Fibroblast of villous mesenchyme (primary cell): ENCODE results near the gene NFATC1. TPM values are rescaled to one million over a fixed set of nuclear protein-coding genes. Genes with fewer than 3 reads are reported as not detected.

Source experiments
- DNase-seq: peaks from one replicate; pipeline ENCODE4 v3.0.0-alpha.2; 2010; ENCODE audit warnings: low read depth
- H3K4me3 ChIP-seq: 2 replicates; pipeline ENCODE4 v1.5.1; 2011; ENCODE audit warnings: low read depth, mild to moderate bottlenecking, low read length
- CTCF ChIP-seq: IDR thresholded peaks from 2 replicates; pipeline ENCODE4 v1.5.1; 2012; ENCODE audit warnings: low read depth, mild to moderate bottlenecking, low read length; ENCODE audit not compliant: insufficient read depth
- total RNA-seq: library from RNA; depleted of rRNA; stranded (reverse); fragments of >200 nt; gene quantifications from 2 replicates; pipeline ENCODE4 v1.2.3, GENCODE V29; 2012

NFATC1 gene
- total RNA-seq, 1 donor: 0.43 TPM

GRCh38 chr18:79466591-79466990, 70.9 kb downstream of the NFATC1 start:
- DNase-seq: no peak
- TF ChIP-seq CTCF: no peak
- no peak overlapping the region for H3K4me3 ChIP-seq

- no peak for DNase-seq
- H3K4me3 ChIP-seq: no peak overlapping the region
- TF ChIP-seq CTCF: no peak
These were observed 71.4 kb downstream of the NFATC1 start for GRCh38 chr18:79467126-79467525.

GRCh38 chr18:79468119-79468789, 72.5 kb downstream of the NFATC1 start:
- TF ChIP-seq CTCF: no peak
- no peak for DNase-seq
- no peak overlapping the region for H3K4me3 ChIP-seq

DNA sequence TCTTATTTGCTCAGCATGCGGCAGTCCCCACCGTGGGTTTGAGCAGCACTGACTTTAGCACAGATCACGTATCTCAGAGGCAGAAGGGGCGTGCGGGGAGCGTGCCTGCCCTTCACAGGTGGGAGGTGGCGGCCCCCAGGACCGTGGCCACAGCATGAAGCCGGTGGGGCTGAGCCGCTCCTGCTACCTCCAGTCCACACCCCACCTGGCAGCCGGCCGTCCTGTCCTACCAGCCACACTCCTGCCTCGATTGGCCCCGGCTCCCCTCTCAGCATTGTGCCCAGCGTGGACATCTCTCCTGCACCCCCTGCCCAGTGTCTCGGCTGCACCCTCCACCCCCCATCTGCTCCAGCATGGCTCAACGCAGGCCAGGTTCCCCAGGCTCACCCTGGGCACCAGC, 73.6 kb downstream of the NFATC1 start:
- DNase-seq: no peak
- no peak overlapping the region for H3K4me3 ChIP-seq
- no peak for TF ChIP-seq CTCF

GRCh38 chr18:79469751-79470505, 74.2 kb downstream of the NFATC1 start:
- TF ChIP-seq CTCF: no peak
- H3K4me3 ChIP-seq: no peak overlapping the region
- no peak for DNase-seq

DNA sequence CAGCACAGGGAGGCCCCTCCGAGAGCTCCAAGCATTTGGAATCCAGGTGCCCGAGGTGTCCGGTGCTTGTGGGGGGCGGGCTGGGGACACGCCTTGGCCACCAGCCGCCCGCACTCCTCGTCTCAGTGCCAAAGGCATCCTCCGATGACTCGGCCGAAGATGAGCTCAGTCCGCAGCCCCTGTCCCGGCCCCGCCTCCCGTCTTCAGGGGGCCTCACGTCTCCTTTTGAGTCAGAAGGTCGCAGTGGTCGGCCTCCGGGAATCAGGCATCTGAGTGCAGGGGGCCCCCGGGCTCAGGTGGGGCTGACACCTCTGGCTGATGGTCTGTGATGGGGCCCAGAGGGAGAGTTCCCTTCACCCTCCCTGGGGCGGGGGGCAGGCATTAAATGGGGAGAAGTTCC, 74.8 kb downstream of the NFATC1 start:
- H3K4me3 ChIP-seq: no peak overlapping the region
- DNase-seq: no peak
- TF ChIP-seq CTCF: no peak
